ENCODE data around the gene SCYL2. TPM values are rescaled to one million over a fixed set of nuclear protein-coding genes. Genes with fewer than 3 reads are reported as not detected.

Gene SCYL2
- total and polyA plus RNA-seq, 2 experiments from 2014 or later: 15.0 to 57.5 TPM

DNA sequence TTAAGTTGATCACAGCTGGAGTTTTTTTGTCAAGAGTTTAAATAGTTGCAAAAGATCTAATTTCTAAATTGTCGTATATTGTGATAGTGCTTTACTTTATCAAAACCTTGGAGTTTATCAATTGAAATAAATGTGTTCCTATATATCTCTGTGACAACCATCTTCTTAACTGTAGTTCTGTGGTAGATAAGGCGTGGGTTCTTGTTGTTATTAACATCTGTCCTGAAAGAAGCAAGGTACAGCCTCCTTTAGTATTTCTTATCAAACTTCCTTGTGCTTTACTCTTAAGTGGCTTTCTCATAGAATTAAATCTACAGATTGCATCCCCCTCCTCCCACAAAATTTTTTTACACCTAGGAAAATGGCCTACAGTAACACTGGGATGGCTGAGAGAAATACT lies 7.3 kb downstream of the SCYL2 start:
- peaks cover 11% of the 10 kb centered on the region; the same call in 1 of the 2 replicates for H4K20me1 ChIP-seq (replicated peaks; ENCODE audit: insufficient read depth)
- H3F3A ChIP-seq (replicated peaks; ENCODE audit: low read depth): no peaks in the 10 kb centered on the region
- peak overlapping the region; percentile 8; the same call in 1 of the 2 replicates for H3K27ac ChIP-seq (ENCODE audit: low read depth)
- no peaks in the 10 kb centered on the region for H3K36me3 ChIP-seq (ENCODE audit: insufficient read depth)
- Mint-ChIP-seq H3K36me3 (ENCODE audit: low read depth) (peaks cover 5% of the 10 kb centered on the region; the same call in 2 of the 3 replicates), H3K9me3 (no peaks in the 10 kb centered on the region), H3K4me1 (peaks cover 26% of the 10 kb centered on the region), H3K4me3 (no peak overlapping the region), H3K27ac (0 out of 2 replicates have a peak overlapping the region, but pooled peaks have one; percentile 41), H3K27me3 (ENCODE audit: insufficient read depth, low read depth, poor library complexity) (no peaks in the 10 kb centered on the region)
- H3K4me2 ChIP-seq: no peak overlapping the region
- TF ChIP-seq, protein P1, sequence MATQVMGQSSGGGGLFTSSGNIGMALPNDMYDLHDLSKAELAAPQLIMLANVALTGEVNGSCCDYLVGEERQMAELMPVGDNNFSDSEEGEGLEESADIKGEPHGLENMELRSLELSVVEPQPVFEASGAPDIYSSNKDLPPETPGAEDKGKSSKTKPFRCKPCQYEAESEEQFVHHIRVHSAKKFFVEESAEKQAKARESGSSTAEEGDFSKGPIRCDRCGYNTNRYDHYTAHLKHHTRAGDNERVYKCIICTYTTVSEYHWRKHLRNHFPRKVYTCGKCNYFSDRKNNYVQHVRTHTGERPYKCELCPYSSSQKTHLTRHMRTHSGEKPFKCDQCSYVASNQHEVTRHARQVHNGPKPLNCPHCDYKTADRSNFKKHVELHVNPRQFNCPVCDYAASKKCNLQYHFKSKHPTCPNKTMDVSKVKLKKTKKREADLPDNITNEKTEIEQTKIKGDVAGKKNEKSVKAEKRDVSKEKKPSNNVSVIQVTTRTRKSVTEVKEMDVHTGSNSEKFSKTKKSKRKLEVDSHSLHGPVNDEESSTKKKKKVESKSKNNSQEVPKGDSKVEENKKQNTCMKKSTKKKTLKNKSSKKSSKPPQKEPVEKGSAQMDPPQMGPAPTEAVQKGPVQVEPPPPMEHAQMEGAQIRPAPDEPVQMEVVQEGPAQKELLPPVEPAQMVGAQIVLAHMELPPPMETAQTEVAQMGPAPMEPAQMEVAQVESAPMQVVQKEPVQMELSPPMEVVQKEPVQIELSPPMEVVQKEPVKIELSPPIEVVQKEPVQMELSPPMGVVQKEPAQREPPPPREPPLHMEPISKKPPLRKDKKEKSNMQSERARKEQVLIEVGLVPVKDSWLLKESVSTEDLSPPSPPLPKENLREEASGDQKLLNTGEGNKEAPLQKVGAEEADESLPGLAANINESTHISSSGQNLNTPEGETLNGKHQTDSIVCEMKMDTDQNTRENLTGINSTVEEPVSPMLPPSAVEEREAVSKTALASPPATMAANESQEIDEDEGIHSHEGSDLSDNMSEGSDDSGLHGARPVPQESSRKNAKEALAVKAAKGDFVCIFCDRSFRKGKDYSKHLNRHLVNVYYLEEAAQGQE (IDR thresholded peaks at IDR 0.05; ENCODE audit: unreplicated experiment): no peak
- TF ChIP-seq EZH2 (IDR thresholded peaks at IDR 0.05; ENCODE audit: low read depth, unreplicated experiment) (no peak), ZNF114 (CRISPR knock-in tag; IDR thresholded peaks at IDR 0.05) (no peak), ETS1 (IDR thresholded peaks at IDR 0.05) (no peak), CREB1 (CRISPR knock-in tag; IDR thresholded peaks at IDR 0.05; ENCODE audit: low read depth) (no peak), JUNB (IDR thresholded peaks at IDR 0.05; ENCODE audit: unreplicated experiment) (no peak), POLR2AphosphoS5 (IDR thresholded peaks at IDR 0.05; ENCODE audit: low read depth) (no peak), ZNF331 (CRISPR knock-in tag; IDR thresholded peaks at IDR 0.05; ENCODE audit: low read depth) (no peak), STAT1 (IDR thresholded peaks at IDR 0.05; ENCODE audit: unreplicated experiment) (no peak), NANOG (IDR thresholded peaks at IDR 0.05; ENCODE audit: borderline replicate concordance) (no peak), ZNF462 (CRISPR knock-in tag; IDR thresholded peaks at IDR 0.05) (no peak), EZH2phosphoT487 (IDR thresholded peaks at IDR 0.05; ENCODE audit: unreplicated experiment) (no peak)
- TF ChIP-seq, protein P2, sequence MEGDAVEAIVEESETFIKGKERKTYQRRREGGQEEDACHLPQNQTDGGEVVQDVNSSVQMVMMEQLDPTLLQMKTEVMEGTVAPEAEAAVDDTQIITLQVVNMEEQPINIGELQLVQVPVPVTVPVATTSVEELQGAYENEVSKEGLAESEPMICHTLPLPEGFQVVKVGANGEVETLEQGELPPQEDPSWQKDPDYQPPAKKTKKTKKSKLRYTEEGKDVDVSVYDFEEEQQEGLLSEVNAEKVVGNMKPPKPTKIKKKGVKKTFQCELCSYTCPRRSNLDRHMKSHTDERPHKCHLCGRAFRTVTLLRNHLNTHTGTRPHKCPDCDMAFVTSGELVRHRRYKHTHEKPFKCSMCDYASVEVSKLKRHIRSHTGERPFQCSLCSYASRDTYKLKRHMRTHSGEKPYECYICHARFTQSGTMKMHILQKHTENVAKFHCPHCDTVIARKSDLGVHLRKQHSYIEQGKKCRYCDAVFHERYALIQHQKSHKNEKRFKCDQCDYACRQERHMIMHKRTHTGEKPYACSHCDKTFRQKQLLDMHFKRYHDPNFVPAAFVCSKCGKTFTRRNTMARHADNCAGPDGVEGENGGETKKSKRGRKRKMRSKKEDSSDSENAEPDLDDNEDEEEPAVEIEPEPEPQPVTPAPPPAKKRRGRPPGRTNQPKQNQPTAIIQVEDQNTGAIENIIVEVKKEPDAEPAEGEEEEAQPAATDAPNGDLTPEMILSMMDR (conservative IDR thresholded peaks at IDR 0.05; ENCODE audit: low read depth in 2 of 2): no peak
- no peaks in the 10 kb centered on the region for H3K9me2 ChIP-seq (ENCODE audit: insufficient read depth)
- H3K79me2 ChIP-seq (replicated peaks; ENCODE audit: insufficient read depth): peaks cover 100% of the 10 kb centered on the region
- no peak for DNase-seq (ENCODE audit: low spot score)
- no peak overlapping the region for H2AFZ ChIP-seq
- H3K27me3 ChIP-seq (ENCODE audit: insufficient read depth): no peaks in the 10 kb centered on the region
- H3K4me3 ChIP-seq: no peak overlapping the region
- ATAC-seq: no peak
- H3K4me1 ChIP-seq (ENCODE audit: insufficient read depth): peaks cover 23% of the 10 kb centered on the region

All from GM23338 (cell line).